GM18517 (cell line): ENCODE data around the gene KMT5C.
"Not testable (repeated sequence)": the region's sequence is repeated elsewhere in the genome, so short reads cannot be mapped to it uniquely, and the experiment has no call there.

Source experiments
- ATAC-seq: cut with Tn5 transposase; IDR thresholded peaks from one replicate; pipeline ENCODE4 v1.9.1; 2021; ENCODE audit warnings: mild to moderate bottlenecking, moderate library complexity; ENCODE audit not compliant: unreplicated experiment

The KMT5C gene

GRCh38 chr19:55315956-55316525 lies 23.6 kb upstream of the KMT5C start:
- ATAC-seq: no peak

- no peak for ATAC-seq
Measured at GRCh38 chr19:55316646-55317045, 23.0 kb upstream of the KMT5C start.

- no peak for ATAC-seq
Measured at GRCh38 chr19:55319785-55320184, 19.9 kb upstream of the KMT5C start.

- no peak for ATAC-seq
Measured at GRCh38 chr19:55320844-55321419, 18.7 kb upstream of the KMT5C start.

- no peak for ATAC-seq
Measured at GRCh38 chr19:55321466-55322137, 18.1 kb upstream of the KMT5C start.

- ATAC-seq: no peak
Measured at GRCh38 chr19:55322204-55322885, 17.3 kb upstream of the KMT5C start.

- ATAC-seq: no peak
Measured at GRCh38 chr19:55324662-55325061, 15.0 kb upstream of the KMT5C start.

GRCh38 chr19:55325172-55325571 lies 14.5 kb upstream of the KMT5C start, which contains the start of gene TMEM150B:
TSS of gene TMEM150B (minus strand) at chr19:55325341. CDS start at chr19:55321036, 4,305 bp downstream.
- no peak for ATAC-seq

- ATAC-seq: not testable (repeated sequence)
Measured at GRCh38 chr19:55328774-55329318, 10.8 kb upstream of the KMT5C start.

- not testable (repeated sequence) for ATAC-seq
Measured at GRCh38 chr19:55329791-55330190, 9.9 kb upstream of the KMT5C start.

GRCh38 chr19:55333870-55334269 lies 5.8 kb upstream of the KMT5C start:
- no peak for ATAC-seq

GRCh38 chr19:55336101-55336500 lies 3.6 kb upstream of the KMT5C start:
- no peak for ATAC-seq

- ATAC-seq: no peak
Measured at GRCh38 chr19:55339889-55340783, 460 bp downstream of the KMT5C start.

GRCh38 chr19:55340784-55341147 lies 1.1 kb downstream of the KMT5C start:
- no peak for ATAC-seq

GRCh38 chr19:55341171-55341588 lies 1.5 kb downstream of the KMT5C start:
- ATAC-seq: no peak

- no peak for ATAC-seq
Measured at GRCh38 chr19:55341595-55342531, 2.2 kb downstream of the KMT5C start.

GRCh38 chr19:55344444-55344843 lies 4.8 kb downstream of the KMT5C start:
- no peak for ATAC-seq

- no peak for ATAC-seq
Measured at GRCh38 chr19:55345101-55345817, 5.6 kb downstream of the KMT5C start.
